ENCODE results near the gene EVC2. TPM values are rescaled to one million over a fixed set of nuclear protein-coding genes. Genes with fewer than 3 reads are reported as not detected.

The EVC2 gene
- total and polyA plus RNA-seq, 2 experiments from 2014 or later: 4.3 to 8.1 TPM

DNA sequence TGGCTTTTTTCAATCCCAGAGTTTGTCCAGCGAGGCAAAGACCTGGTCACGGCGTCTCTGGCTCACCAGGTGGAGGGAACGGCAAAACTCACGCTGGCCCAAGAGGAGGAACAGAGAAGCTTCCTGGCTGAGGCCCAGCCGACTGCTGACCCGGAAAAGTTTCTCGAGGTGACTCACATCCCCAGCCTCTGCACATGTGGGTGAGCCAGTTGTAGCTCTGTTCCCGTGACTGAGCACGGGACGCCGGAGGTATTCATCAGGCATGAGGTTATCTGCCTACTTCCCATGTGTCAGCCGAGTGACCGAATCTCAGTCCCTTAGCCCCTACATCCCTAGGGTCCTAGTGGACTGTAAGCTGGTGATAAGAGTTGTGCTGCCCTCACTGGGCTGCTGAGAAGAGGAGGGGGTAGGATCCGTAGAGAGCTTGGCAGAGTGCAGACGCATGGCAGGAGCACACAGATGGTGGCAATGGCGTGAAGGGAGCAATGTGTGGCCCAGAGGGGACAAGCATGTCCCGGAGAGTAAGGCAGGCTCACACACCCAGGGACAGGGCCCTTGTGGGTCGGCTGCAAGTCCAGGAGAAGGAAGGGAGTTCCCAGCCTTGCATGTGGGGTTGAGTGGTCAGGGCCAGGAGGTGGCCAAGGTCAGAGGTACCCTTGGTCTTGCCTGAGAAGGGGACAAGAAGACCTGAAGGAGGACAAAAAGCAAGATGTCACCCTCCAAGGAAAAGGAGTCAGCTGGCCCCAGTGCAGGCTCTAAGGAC, 45.6 kb upstream of the EVC2 start:
- TF ChIP-seq EZH2 (IDR thresholded peaks at IDR 0.05; ENCODE audit: insufficient read depth, poor library complexity, severe bottlenecking) (no peak), EZH2phosphoT487 (IDR thresholded peaks at IDR 0.05; ENCODE audit: insufficient read depth, low read depth) (no peak)
- WGBS, 2 experiments (ENCODE audit: low coverage in 1 of 2, low lambda C conversion rate in 2 of 2, missing lambda C conversion rate in 2 of 2): 53 to 60% methylated on average over 18 of the region's 19 CpGs
- peak; percentile 87 for DNase-seq
- Histone ChIP-seq H3K27me3 (replicated peaks; ENCODE audit: insufficient read depth) (no peaks in the 10 kb centered on the region), H3K9ac (peak overlapping the region; percentile 51; the same call in 1 of the 2 replicates), H3K4me2 (ENCODE audit: unreplicated experiment) (no peak overlapping the region), H3F3A (ENCODE audit: insufficient read depth) (peaks cover 42% of the 10 kb centered on the region), H4K20me1 (ENCODE audit: insufficient read depth) (no peaks in the 10 kb centered on the region), H3K9me2 (ENCODE audit: insufficient read depth) (no peaks in the 10 kb centered on the region), H3K36me3 (ENCODE audit: low read depth) (peaks cover 26% of the 10 kb centered on the region; the same call in 1 of the 2 replicates), H2AFZ (no peak overlapping the region), H3K9me3 (ENCODE audit: low read depth) (no peaks in the 10 kb centered on the region), H3K4me3 (no peak overlapping the region), H3K79me2 (ENCODE audit: insufficient read depth) (no peaks in the 10 kb centered on the region), H3K4me1 (ENCODE audit: insufficient read depth) (peaks cover 39% of the 10 kb centered on the region), H3K27ac (peak overlapping the region; percentile 57)
- in situ Hi-C loops (cut with MboI): no loop called here

DNA sequence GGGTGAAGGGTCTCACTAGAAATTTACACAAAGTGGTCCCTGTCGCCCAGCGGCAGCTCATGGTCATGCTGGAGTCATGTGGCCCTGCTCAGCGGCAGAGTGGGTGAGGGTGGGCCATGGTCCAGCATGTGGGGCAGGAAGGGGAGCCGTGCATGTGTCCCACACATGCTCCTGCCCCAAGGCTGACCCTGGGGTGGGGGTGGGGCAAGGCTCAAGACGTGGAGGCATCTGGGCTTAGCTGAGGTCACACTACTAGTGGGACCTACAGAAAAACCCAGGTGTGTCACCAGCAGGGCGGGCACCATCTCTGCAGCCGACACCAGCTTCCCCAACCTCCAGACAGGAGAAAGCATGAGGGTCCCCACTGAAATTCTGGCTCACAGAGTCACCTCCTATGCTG, 45.0 kb upstream of the EVC2 start:
- Histone ChIP-seq H3K9me3 (ENCODE audit: low read depth) (no peaks in the 10 kb centered on the region), H3K9ac (no peak overlapping the region), H3K79me2 (ENCODE audit: insufficient read depth) (no peaks in the 10 kb centered on the region), H3K4me1 (ENCODE audit: insufficient read depth) (peaks cover 36% of the 10 kb centered on the region), H3K36me3 (ENCODE audit: low read depth) (peaks cover 26% of the 10 kb centered on the region; the same call in 1 of the 2 replicates), H3F3A (ENCODE audit: insufficient read depth) (peaks cover 39% of the 10 kb centered on the region), H2AFZ (no peak overlapping the region), H3K27me3 (replicated peaks; ENCODE audit: insufficient read depth) (no peaks in the 10 kb centered on the region), H3K4me3 (no peak overlapping the region), H3K9me2 (ENCODE audit: insufficient read depth) (no peaks in the 10 kb centered on the region), H4K20me1 (ENCODE audit: insufficient read depth) (no peaks in the 10 kb centered on the region), H3K27ac (no peak overlapping the region), H3K4me2 (ENCODE audit: unreplicated experiment) (no peak overlapping the region)
- in situ Hi-C loops (cut with MboI): no loop called here
- 87 to 90% methylated on average over 6 to 7 of the region's 7 CpGs for WGBS, 2 experiments (ENCODE audit: low coverage in 1 of 2, low lambda C conversion rate in 2 of 2, missing lambda C conversion rate in 2 of 2)
- TF ChIP-seq EZH2phosphoT487 (IDR thresholded peaks at IDR 0.05; ENCODE audit: insufficient read depth, low read depth): no peak
- TF ChIP-seq EZH2 (IDR thresholded peaks at IDR 0.05; ENCODE audit: insufficient read depth, poor library complexity, severe bottlenecking): no peak
- DNase-seq: no peak

DNA sequence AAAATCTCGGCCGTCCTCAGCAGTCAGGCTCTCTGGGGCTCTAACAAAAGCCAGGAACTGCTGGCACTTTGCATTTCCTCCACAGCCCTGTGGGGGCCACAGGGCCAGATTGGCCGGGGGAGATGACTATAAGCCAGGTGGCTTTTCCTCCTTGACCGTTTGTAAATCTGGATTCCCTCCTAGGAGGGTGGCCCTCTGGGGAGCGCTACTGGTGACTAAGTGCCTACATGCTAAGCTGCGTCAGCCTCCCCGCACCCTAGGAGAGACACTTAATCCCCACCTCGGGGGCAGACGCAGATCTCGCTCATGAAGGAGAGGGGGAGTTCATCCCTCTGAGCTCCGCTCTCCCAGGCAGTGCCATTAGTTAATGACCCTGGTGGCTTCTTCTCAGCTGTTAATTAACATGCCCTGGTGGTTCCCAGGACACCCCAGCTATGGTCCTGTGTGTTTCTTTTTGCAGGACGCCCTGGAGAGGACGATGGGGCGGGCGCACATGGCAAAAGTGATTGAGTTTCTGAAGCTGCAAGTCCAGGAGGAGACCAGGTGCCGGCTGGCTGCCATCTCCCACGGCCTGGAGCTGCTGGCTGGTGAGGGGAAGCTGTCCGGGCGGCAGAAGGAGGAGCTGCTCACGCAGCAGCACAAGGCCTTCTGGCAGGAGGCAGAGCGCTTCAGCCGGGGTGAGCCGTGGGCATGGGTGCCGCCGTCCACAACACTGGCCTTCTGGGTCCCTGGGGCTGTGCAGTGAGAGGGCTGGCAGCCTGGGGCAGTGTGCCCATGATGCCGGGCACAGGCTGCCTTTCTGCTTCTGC, 44.2 kb upstream of the EVC2 start:
- H3F3A ChIP-seq (ENCODE audit: insufficient read depth): peaks cover 38% of the 10 kb centered on the region
- H3K79me2 ChIP-seq (ENCODE audit: insufficient read depth): no peaks in the 10 kb centered on the region
- in situ Hi-C loops (cut with MboI): no loop called here
- H3K4me2 ChIP-seq (ENCODE audit: unreplicated experiment): no peak overlapping the region
- peaks cover 36% of the 10 kb centered on the region for H3K4me1 ChIP-seq (ENCODE audit: insufficient read depth)
- no peaks in the 10 kb centered on the region for H4K20me1 ChIP-seq (ENCODE audit: insufficient read depth)
- H2AFZ ChIP-seq: no peak overlapping the region
- no peaks in the 10 kb centered on the region for H3K27me3 ChIP-seq (replicated peaks; ENCODE audit: insufficient read depth)
- peak; percentile 32 for DNase-seq
- H3K27ac ChIP-seq: no peak overlapping the region
- no peak overlapping the region for H3K4me3 ChIP-seq
- WGBS, 2 experiments (ENCODE audit: low coverage in 1 of 2, low lambda C conversion rate in 2 of 2, missing lambda C conversion rate in 2 of 2): 83 to 84% methylated on average over 26 of the region's 26 CpGs
- H3K9me3 ChIP-seq (ENCODE audit: low read depth): no peaks in the 10 kb centered on the region
- no peak overlapping the region for H3K9ac ChIP-seq
- peaks cover 26% of the 10 kb centered on the region; the same call in 1 of the 2 replicates for H3K36me3 ChIP-seq (ENCODE audit: low read depth)
- no peak for TF ChIP-seq EZH2phosphoT487 (IDR thresholded peaks at IDR 0.05; ENCODE audit: insufficient read depth, low read depth)
- no peak for TF ChIP-seq EZH2 (IDR thresholded peaks at IDR 0.05; ENCODE audit: insufficient read depth, poor library complexity, severe bottlenecking)
- H3K9me2 ChIP-seq (ENCODE audit: insufficient read depth): no peaks in the 10 kb centered on the region

DNA sequence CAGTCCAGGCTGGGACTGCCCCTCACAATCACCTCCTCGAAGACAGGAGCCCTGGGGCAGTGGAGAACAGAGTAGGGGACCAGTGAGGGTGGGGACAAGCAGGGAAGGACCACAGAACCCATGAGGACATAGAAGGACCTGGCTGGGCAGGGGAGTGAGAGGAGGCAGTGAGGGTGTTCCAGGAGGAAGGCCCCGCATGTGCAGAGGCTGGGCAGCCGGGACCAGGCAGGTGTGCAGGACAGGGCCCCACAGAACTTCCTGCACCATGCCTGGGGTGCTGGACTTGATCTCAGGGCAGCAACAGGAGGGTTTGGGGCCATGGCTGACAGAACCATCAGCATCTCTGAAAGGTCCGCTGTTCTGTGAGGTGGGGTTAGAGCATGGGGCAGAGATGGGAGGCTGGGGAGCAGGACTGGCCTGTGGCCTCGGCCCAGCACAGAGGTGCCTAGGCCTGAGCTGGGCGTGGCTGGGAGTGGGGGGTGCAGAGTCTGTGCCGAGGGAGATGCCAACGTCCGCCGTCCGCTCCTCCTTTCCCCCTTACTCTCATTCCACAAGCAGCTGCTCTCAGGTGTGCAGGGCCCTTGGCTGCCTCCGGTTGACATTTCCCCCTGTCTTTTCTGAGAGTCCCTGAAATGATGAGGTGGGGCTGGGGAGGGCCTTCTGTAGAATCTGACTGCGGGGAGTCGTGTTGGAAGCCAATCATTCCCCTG, 43.5 kb upstream of the EVC2 start:
- H4K20me1 ChIP-seq (ENCODE audit: insufficient read depth): no peaks in the 10 kb centered on the region
- WGBS, 2 experiments (ENCODE audit: low coverage in 1 of 2, low lambda C conversion rate in 2 of 2, missing lambda C conversion rate in 2 of 2): 85 to 90% methylated on average over 8 to 14 of the region's 14 CpGs
- no peak overlapping the region for H2AFZ ChIP-seq
- 0 out of 2 replicates have a peak overlapping the region, but pooled peaks have one; percentile 47 for H3K27ac ChIP-seq
- H3K9me2 ChIP-seq (ENCODE audit: insufficient read depth): no peaks in the 10 kb centered on the region
- H3K9ac ChIP-seq: no peak overlapping the region
- peaks cover 18% of the 10 kb centered on the region; the same call in 1 of the 2 replicates for H3K36me3 ChIP-seq (ENCODE audit: low read depth)
- in situ Hi-C loops (cut with MboI): no loop called here
- peaks cover 38% of the 10 kb centered on the region for H3F3A ChIP-seq (ENCODE audit: insufficient read depth)
- H3K79me2 ChIP-seq (ENCODE audit: insufficient read depth): no peaks in the 10 kb centered on the region
- H3K4me2 ChIP-seq (ENCODE audit: unreplicated experiment): no peak overlapping the region
- H3K27me3 ChIP-seq (replicated peaks; ENCODE audit: insufficient read depth): no peaks in the 10 kb centered on the region
- TF ChIP-seq EZH2phosphoT487 (IDR thresholded peaks at IDR 0.05; ENCODE audit: insufficient read depth, low read depth): no peak
- TF ChIP-seq EZH2 (IDR thresholded peaks at IDR 0.05; ENCODE audit: insufficient read depth, poor library complexity, severe bottlenecking): no peak
- H3K4me3 ChIP-seq: no peak overlapping the region
- H3K9me3 ChIP-seq (ENCODE audit: low read depth): no peaks in the 10 kb centered on the region
- DNase-seq: no peak
- H3K4me1 ChIP-seq (ENCODE audit: insufficient read depth): peaks cover 41% of the 10 kb centered on the region

Data from GM23248 (cell line).